GM21825 (cell line): Measurements from ENCODE around the gene PPTC7.
"Not testable (repeated sequence)": the region's sequence is repeated elsewhere in the genome, so short reads cannot be mapped to it uniquely, and the experiment has no call there.

Source experiments
- ATAC-seq: cut with Tn5 transposase; IDR thresholded peaks from one replicate; pipeline ENCODE4 v1.9.1; 2021; ENCODE audit warnings: mild to moderate bottlenecking, moderate library complexity; ENCODE audit not compliant: unreplicated experiment

PPTC7 gene

GRCh38 chr12:110587102-110587501 is 4.0 kb upstream of the PPTC7 start:
- ATAC-seq: not testable (repeated sequence)

GRCh38 chr12:110585231-110585799 is 2.2 kb upstream of the PPTC7 start:
- no peak for ATAC-seq

- peak; percentile 42 for ATAC-seq
Measured at GRCh38 chr12:110582276-110583136, 612 bp downstream of the PPTC7 start.

GRCh38 chr12:110581931-110582275 is 1.2 kb downstream of the PPTC7 start:
- no peak for ATAC-seq

GRCh38 chr12:110579535-110580253 is 3.4 kb downstream of the PPTC7 start:
- ATAC-seq: no peak

- no peak for ATAC-seq
Measured at GRCh38 chr12:110578694-110579534, 4.2 kb downstream of the PPTC7 start.

GRCh38 chr12:110577864-110578693 is 5.0 kb downstream of the PPTC7 start:
- ATAC-seq: no peak

GRCh38 chr12:110576504-110576903 is 6.6 kb downstream of the PPTC7 start:
- no peak for ATAC-seq

- no peak for ATAC-seq
Measured at GRCh38 chr12:110575326-110575725, 7.8 kb downstream of the PPTC7 start.

GRCh38 chr12:110574717-110575230 is 8.3 kb downstream of the PPTC7 start:
- not testable (repeated sequence) for ATAC-seq

- ATAC-seq: no peak
Measured at GRCh38 chr12:110574044-110574443, 9.1 kb downstream of the PPTC7 start.

- not testable (repeated sequence) for ATAC-seq
Measured at GRCh38 chr12:110570798-110571197, 12.3 kb downstream of the PPTC7 start.

GRCh38 chr12:110569838-110570237 is 13.3 kb downstream of the PPTC7 start:
- not testable (repeated sequence) for ATAC-seq

GRCh38 chr12:110568752-110569151 is 14.4 kb downstream of the PPTC7 start:
- no peak for ATAC-seq

- ATAC-seq: no peak
Measured at GRCh38 chr12:110566993-110567392, 16.1 kb downstream of the PPTC7 start.

- no peak for ATAC-seq
Measured at GRCh38 chr12:110565894-110566871, 16.9 kb downstream of the PPTC7 start.

- ATAC-seq: no peak
Measured at GRCh38 chr12:110564471-110564991, 18.6 kb downstream of the PPTC7 start.

- ATAC-seq: no peak
Measured at GRCh38 chr12:110563702-110564470, 19.2 kb downstream of the PPTC7 start.
